ENCODE data around the gene NDUFA3. TPM values are rescaled to one million over a fixed set of nuclear protein-coding genes. Genes with fewer than 3 reads are reported as not detected.

Gene NDUFA3
- total and polyA plus RNA-seq, 11 donors: 32.2 to 1,519 (median 299) TPM

- peaks cover 0 to 75% (median 71%) of the 10 kb centered on the region in 9 donors for H3K36me3 ChIP-seq
- no peaks in the 10 kb centered on the region for H3K4me1 ChIP-seq
- intact Hi-C loops (cut with DNase I): no loop called here
- no peak overlapping the region for H3K4me3 ChIP-seq
- DNase-seq (no peak), ATAC-seq (no peak)
- no peak for TF ChIP-seq CTCF (IDR thresholded peaks at IDR 0.05)
- no peak for TF ChIP-seq POLR2A (IDR thresholded peaks at IDR 0.05)
- no peaks in the 10 kb centered on the region for H3K9me3 ChIP-seq
- no peak overlapping the region for H3K27ac ChIP-seq
- WGBS, 4 donors: 97% methylated on average over 6 to 20 of the region's 20 CpGs
- peaks cover 0 to 1% (median 0%) of the 10 kb centered on the region in 9 donors for H3K27me3 ChIP-seq
Observed at GRCh38 chr19:54129617-54129996, 27.0 kb downstream of the NDUFA3 start.

- DNase-seq (no peak), ATAC-seq (no peak)
- Histone ChIP-seq H3K36me3 (peaks cover 0 to 37% (median 33%) of the 10 kb centered on the region in 9 donors), H3K27ac (no peak overlapping the region), H3K9me3 (no peaks in the 10 kb centered on the region), H3K4me1 (peaks cover 3 to 16% (median 11%) of the 10 kb centered on the region in 12 donors), H3K4me3 (no peak overlapping the region), H3K27me3 (peaks cover 0 to 3% (median 0%) of the 10 kb centered on the region in 9 donors)
- WGBS, 4 donors: 78 to 83% (median 80%) methylated on average over 9 to 10 of the region's 10 CpGs
- intact Hi-C loops (cut with DNase I): no loop called here
- TF ChIP-seq POLR2A (IDR thresholded peaks at IDR 0.05) (no peak), CTCF (IDR thresholded peaks at IDR 0.05) (no peak)
Observed at GRCh38 chr19:54133312-54133956, 30.8 kb downstream of the NDUFA3 start.

GRCh38 chr19:54133957-54134590, 31.4 kb downstream of the NDUFA3 start:
- ATAC-seq (no peak), DNase-seq (no peak)
- 62 to 75% (median 71%) methylated on average over 2 of the region's 2 CpGs for WGBS, 4 donors
- Histone ChIP-seq H3K4me3 (no peak overlapping the region), H3K9me3 (no peaks in the 10 kb centered on the region), H3K27ac (no peak overlapping the region), H3K36me3 (peaks cover 0 to 31% (median 26%) of the 10 kb centered on the region in 9 donors), H3K4me1 (peaks cover 3 to 22% (median 16%) of the 10 kb centered on the region in 12 donors), H3K27me3 (peaks cover 0 to 3% (median 0%) of the 10 kb centered on the region in 9 donors)
- intact Hi-C loops (cut with DNase I): no loop called here
- TF ChIP-seq POLR2A (IDR thresholded peaks at IDR 0.05): no peak
- no peak for TF ChIP-seq CTCF (IDR thresholded peaks at IDR 0.05)

- peaks cover 5 to 44% (median 34%) of the 10 kb centered on the region in 12 donors for H3K4me1 ChIP-seq
- H3K36me3 ChIP-seq: peaks cover 0 to 27% (median 14%) of the 10 kb centered on the region in 9 donors
- peaks cover 0 to 3% (median 0%) of the 10 kb centered on the region in 9 donors for H3K27me3 ChIP-seq
- H3K4me3 ChIP-seq: peak overlapping the region; percentile 0 to 98 (median 49)
- no peaks in the 10 kb centered on the region for H3K9me3 ChIP-seq
- DNase-seq: no peak
- intact Hi-C loops (cut with DNase I): loop anchor here in 1 of 10 donors (2.0 kb wide), 1 partner anchor 33 kb away; the partner anchor contains the start of gene NDUFA3
- WGBS, 4 donors: 4 to 9% (median 5%) methylated on average over 29 to 30 of the region's 30 CpGs
- peak overlapping the region in 11 of 12 donors; percentile 17 to 68 (median 47) for H3K27ac ChIP-seq
- TF ChIP-seq CTCF (IDR thresholded peaks at IDR 0.05) (no peak), POLR2A (IDR thresholded peaks at IDR 0.05) (no peak)
- no peak for ATAC-seq
Observed at GRCh38 chr19:54136086-54136863, 33.6 kb downstream of the NDUFA3 start.

All from heart left ventricle (tissue), 16 donors.